OCI-LY1 (cell line): Measurements from ENCODE around the gene CFAP61.

Experiments
- H2AFZ ChIP-seq: fragments of 200-600 bp; sonication (generic), shearing (Covaris generic); 2 replicates; pipeline ENCODE4 v1.6.0; 2014; ENCODE audit warnings: antibody characterized with exemption, mild to moderate bottlenecking, low read length
- H3F3A ChIP-seq: fragments of 200-600 bp; sonication (generic), shearing (Covaris generic); 2 replicates; pipeline ENCODE4 v1.6.0; 2014; ENCODE audit warnings: mild to moderate bottlenecking, antibody characterized with exemption, low read length, moderate library complexity; ENCODE audit not compliant: insufficient read depth
- H3K27ac ChIP-seq: fragments of 200-600 bp; sonication (generic); 2 replicates; pipeline ENCODE4 v1.5.1; 2014; ENCODE audit warnings: low read length, mixed run types, mild to moderate bottlenecking, low read depth; ENCODE audit not compliant: poor library complexity, severe bottlenecking
- H3K27me3 ChIP-seq: fragments of 200-600 bp; sonication (generic); 2 replicates; pipeline ENCODE4 v1.6.0; 2014; ENCODE audit warnings: antibody characterized with exemption, mild to moderate bottlenecking, low read length, moderate library complexity; ENCODE audit not compliant: insufficient read depth
- H3K36me3 ChIP-seq: fragments of 200-600 bp; sonication (generic); 2 replicates; pipeline ENCODE4 v1.6.1; 2014; ENCODE audit warnings: mild to moderate bottlenecking, antibody characterized with exemption, low read length, moderate library complexity, mixed read lengths; ENCODE audit not compliant: insufficient read depth
- H3K4me1 ChIP-seq: fragments of 200-600 bp; sonication (generic); 2 replicates; pipeline ENCODE4 v1.5.1; 2014; ENCODE audit warnings: mild to moderate bottlenecking, low read length, moderate library complexity; ENCODE audit not compliant: insufficient read depth, severe bottlenecking
- H3K4me2 ChIP-seq: fragments of 200-600 bp; sonication (generic), shearing (Covaris generic); 2 replicates; pipeline ENCODE4 v1.6.1; 2014; ENCODE audit warnings: low read length
- H3K4me3 ChIP-seq: fragments of 200-600 bp; sonication (generic); 2 replicates; pipeline ENCODE4 v1.5.1; 2014; ENCODE audit warnings: low read length, low read depth, mild to moderate bottlenecking, mixed read lengths; ENCODE audit not compliant: poor library complexity, severe bottlenecking
- H3K79me2 ChIP-seq: fragments of 200-600 bp; shearing (Covaris generic); 2 replicates; pipeline ENCODE4 v1.6.1; 2016; ENCODE audit warnings: mixed run types, low read length, mixed read lengths; ENCODE audit not compliant: insufficient read depth
- H3K9ac ChIP-seq: fragments of 200-600 bp; sonication (generic), shearing (Covaris generic); 2 replicates; pipeline ENCODE4 v1.6.1; 2014; ENCODE audit warnings: mild to moderate bottlenecking, low read length, mixed read lengths
- H3K9me2 ChIP-seq: fragments of 200-600 bp; sonication (generic), shearing (Covaris generic); 2 replicates; pipeline ENCODE4 v1.6.1; 2014; ENCODE audit warnings: low read depth, mild to moderate bottlenecking, low read length, mixed read lengths
- H3K9me3 ChIP-seq: fragments of 200-600 bp; shearing (Covaris generic); 2 replicates; pipeline ENCODE4 v1.6.1; 2014; ENCODE audit warnings: low read length, mixed read lengths
- H4K20me1 ChIP-seq: fragments of 200-600 bp; sonication (generic), shearing (Covaris generic); 2 replicates; pipeline ENCODE4 v1.6.0; 2016; ENCODE audit warnings: mild to moderate bottlenecking, low read length; ENCODE audit not compliant: insufficient read depth
- EZH2 ChIP-seq: fragments of 200-600 bp; sonication (generic), shearing (Covaris generic); IDR thresholded peaks from 2 replicates; pipeline ENCODE4 v1.8.0; 2017; ENCODE audit warnings: borderline replicate concordance, mixed run types, mild to moderate bottlenecking, antibody characterized with exemption, low read length, moderate library complexity, mixed read lengths
- TF ChIP-seq, protein P1 (sequence below): fragments of 200-600 bp; sonication (generic), shearing (Covaris generic); IDR thresholded peaks from 2 replicates; pipeline ENCODE4 v1.5.1; 2017; ENCODE audit warnings: mild to moderate bottlenecking, antibody characterized with exemption, low read length, moderate library complexity, mixed read lengths

Gene CFAP61

DNA sequence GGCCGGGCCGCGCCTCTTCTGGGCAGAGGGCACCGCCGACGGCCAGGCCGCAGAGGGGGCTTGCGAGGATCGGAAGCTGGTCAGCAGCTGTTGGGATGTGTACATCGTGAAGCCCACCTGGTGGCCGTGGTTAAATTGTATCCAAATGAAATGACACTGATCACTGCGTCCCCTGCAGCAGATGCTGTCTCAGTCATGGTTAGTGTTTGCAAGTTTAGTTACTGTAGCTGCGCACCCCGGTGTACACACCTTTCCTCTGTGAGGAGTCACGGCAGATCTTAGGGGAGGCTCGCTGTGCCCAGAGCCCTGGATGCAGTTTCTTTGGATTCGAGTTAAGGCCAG lies 34.5 kb upstream of the CFAP61 start:
- H3K27me3 ChIP-seq: no peaks in the 10 kb centered on the region
- peak overlapping the region; percentile 93 for H3K9ac ChIP-seq
- no peak overlapping the region for H2AFZ ChIP-seq
- peaks cover 35% of the 10 kb centered on the region for H3K4me1 ChIP-seq
- peaks cover 17% of the 10 kb centered on the region for H3K36me3 ChIP-seq
- no peaks in the 10 kb centered on the region for H3F3A ChIP-seq
- peak overlapping the region; percentile 94 for H3K4me2 ChIP-seq
- H3K4me3 ChIP-seq: peak overlapping the region; percentile 87
- no peaks in the 10 kb centered on the region for H4K20me1 ChIP-seq
- H3K9me2 ChIP-seq: no peaks in the 10 kb centered on the region
- no peak overlapping the region for H3K27ac ChIP-seq
- TF ChIP-seq, protein P1, sequence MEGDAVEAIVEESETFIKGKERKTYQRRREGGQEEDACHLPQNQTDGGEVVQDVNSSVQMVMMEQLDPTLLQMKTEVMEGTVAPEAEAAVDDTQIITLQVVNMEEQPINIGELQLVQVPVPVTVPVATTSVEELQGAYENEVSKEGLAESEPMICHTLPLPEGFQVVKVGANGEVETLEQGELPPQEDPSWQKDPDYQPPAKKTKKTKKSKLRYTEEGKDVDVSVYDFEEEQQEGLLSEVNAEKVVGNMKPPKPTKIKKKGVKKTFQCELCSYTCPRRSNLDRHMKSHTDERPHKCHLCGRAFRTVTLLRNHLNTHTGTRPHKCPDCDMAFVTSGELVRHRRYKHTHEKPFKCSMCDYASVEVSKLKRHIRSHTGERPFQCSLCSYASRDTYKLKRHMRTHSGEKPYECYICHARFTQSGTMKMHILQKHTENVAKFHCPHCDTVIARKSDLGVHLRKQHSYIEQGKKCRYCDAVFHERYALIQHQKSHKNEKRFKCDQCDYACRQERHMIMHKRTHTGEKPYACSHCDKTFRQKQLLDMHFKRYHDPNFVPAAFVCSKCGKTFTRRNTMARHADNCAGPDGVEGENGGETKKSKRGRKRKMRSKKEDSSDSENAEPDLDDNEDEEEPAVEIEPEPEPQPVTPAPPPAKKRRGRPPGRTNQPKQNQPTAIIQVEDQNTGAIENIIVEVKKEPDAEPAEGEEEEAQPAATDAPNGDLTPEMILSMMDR: no peak
- TF ChIP-seq EZH2: no peak
- H3K79me2 ChIP-seq: peaks cover 49% of the 10 kb centered on the region
- H3K9me3 ChIP-seq: no peaks in the 10 kb centered on the region

DNA sequence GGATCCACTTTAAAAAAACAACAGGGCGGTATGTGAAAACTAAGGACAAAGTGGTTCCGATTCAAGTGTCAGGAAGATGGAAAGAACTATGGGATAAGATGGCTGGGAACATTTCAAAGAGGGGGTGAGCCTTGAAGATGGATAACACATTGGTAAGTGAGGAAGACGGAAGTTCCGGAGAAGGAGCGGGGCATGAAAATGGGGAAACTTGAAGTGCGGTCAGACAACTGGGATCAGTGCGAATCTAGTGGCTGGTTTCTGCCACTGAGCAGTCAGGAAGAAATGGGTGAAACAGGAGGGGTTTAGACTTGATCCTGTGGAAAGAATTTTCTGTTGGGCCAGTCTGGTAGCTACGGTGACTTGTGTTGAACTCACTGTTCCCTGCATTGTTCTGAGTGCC lies 34.0 kb upstream of the CFAP61 start:
- H3K4me3 ChIP-seq: peak overlapping the region; percentile 87
- H4K20me1 ChIP-seq: no peaks in the 10 kb centered on the region
- peaks cover 22% of the 10 kb centered on the region for H3K36me3 ChIP-seq
- H3F3A ChIP-seq: no peaks in the 10 kb centered on the region
- peak overlapping the region; percentile 93 for H3K9ac ChIP-seq
- H3K79me2 ChIP-seq: peaks cover 50% of the 10 kb centered on the region
- no peaks in the 10 kb centered on the region for H3K27me3 ChIP-seq
- H3K9me2 ChIP-seq: no peaks in the 10 kb centered on the region
- peak overlapping the region; percentile 94 for H3K4me2 ChIP-seq
- H3K9me3 ChIP-seq: no peaks in the 10 kb centered on the region
- H3K27ac ChIP-seq: no peak overlapping the region
- H3K4me1 ChIP-seq: peaks cover 35% of the 10 kb centered on the region
- TF ChIP-seq EZH2: no peak
- TF ChIP-seq, protein P1: no peak
- H2AFZ ChIP-seq: no peak overlapping the region

DNA sequence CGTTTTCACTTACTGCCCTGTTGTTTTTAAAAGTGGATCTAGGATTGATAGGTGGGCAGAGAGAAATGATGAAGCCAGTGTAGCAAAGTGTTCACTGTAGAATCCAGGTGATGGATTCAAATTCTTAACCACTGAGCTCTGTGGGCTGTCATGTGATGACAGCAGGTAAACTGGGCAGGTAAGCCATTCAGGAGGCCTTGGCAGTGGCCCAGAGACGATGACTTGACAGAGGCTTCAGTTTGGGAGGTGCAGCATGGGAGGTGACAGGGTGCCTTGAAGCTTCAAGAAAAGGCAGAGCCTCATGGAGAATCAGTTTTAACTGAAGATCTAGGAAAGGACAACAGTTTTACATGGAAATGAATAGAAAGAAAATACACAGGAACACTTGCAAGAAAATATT lies 33.2 kb upstream of the CFAP61 start:
- TF ChIP-seq, protein P1: no peak
- no peak for TF ChIP-seq EZH2
- Histone ChIP-seq H3K9me2 (no peaks in the 10 kb centered on the region), H3K79me2 (peaks cover 58% of the 10 kb centered on the region), H3K27ac (no peak overlapping the region), H3K36me3 (peaks cover 30% of the 10 kb centered on the region), H3K4me1 (peaks cover 35% of the 10 kb centered on the region), H3K4me2 (peak overlapping the region; percentile 94; the same call in 1 of the 2 replicates), H3F3A (no peaks in the 10 kb centered on the region), H3K9me3 (no peaks in the 10 kb centered on the region), H3K4me3 (no peak overlapping the region), H2AFZ (no peak overlapping the region), H3K27me3 (no peaks in the 10 kb centered on the region), H4K20me1 (no peaks in the 10 kb centered on the region), H3K9ac (no peak overlapping the region)
